B cell (primary cell): Measurements from ENCODE around the gene SLC6A18. TPM values are rescaled to one million over a fixed set of nuclear protein-coding genes. Genes with fewer than 3 reads are reported as not detected.

Source experiments
- ATAC-seq: fragments of 200-7000 bp; cut with Tn5 transposase; one replicate; pipeline ENCODE4 v1.10.0; 2021; ENCODE audit warnings: low read depth, mild to moderate bottlenecking, moderate number of reproducible peaks, moderate library complexity
- CTCF ChIA-PET: fragments of 350-600 bp; sonication (Branson Sonifier 250); formaldehyde crosslinking; loops from one replicate; lab custom pipeline; 2021; ENCODE audit warnings: antibody characterized with exemption, inconsistent platforms; lab: Charles Lee
- POLR2A ChIA-PET: fragments of 350-600 bp; sonication (Branson Sonifier 250); formaldehyde crosslinking; loops from one replicate; lab custom pipeline; 2021; ENCODE audit warnings: antibody characterized with exemption; lab: Charles Lee
- DNase-seq: peaks from one replicate; pipeline ENCODE4 v3.0.0; 2013
- H2AFZ ChIP-seq: 2 replicates; pipeline ENCODE4 v1.6.1; 2012; ENCODE audit warnings: mild to moderate bottlenecking, low read depth, low read length; ENCODE audit not compliant: insufficient read depth, poor library complexity, severe bottlenecking
- H3K27ac ChIP-seq, 2 donors: 1 replicate in 1 of 2; 2 replicates in 1 of 2; pipeline ENCODE4 v1.5.1; 2012 to 2013; ENCODE audit warnings: low read length in 2 of 2, mild to moderate bottlenecking in 2 of 2, moderate library complexity in 1 of 2
- H3K27me3 ChIP-seq, 4 experiments: fragments of 200-600 bp in 1 of 4; sonication (generic) in 1 of 4; replicated peaks in 1 of 4; 1 replicate in 2 of 4; 2 replicates in 2 of 4; pipeline versions ENCODE4 v1.6.1 to v1.7.0; 2013 to 2016; ENCODE audit warnings: low read length in 3 of 4, mild to moderate bottlenecking in 2 of 4, mixed read lengths in 1 of 4, moderate library complexity in 1 of 4; ENCODE audit not compliant: insufficient read depth in 4 of 4, control insufficient read depth in 3 of 4; ENCODE audit errors: control extremely low read depth in 1 of 4
- H3K36me3 ChIP-seq, 2 experiments: replicated peaks in 1 of 2; 1 replicate in 1 of 2; 2 replicates in 1 of 2; pipeline versions ENCODE4 v1.6.1 to v1.7.1; 2013; ENCODE audit warnings: low read length in 1 of 2; ENCODE audit not compliant: insufficient read depth in 2 of 2, control insufficient read depth in 1 of 2; ENCODE audit errors: control extremely low read depth in 1 of 2, extremely low read depth in 1 of 2
- H3K4me1 ChIP-seq, 2 donors: fragments of 200-600 bp in 1 of 2; sonication (generic) in 1 of 2; 1 replicate in 1 of 2; 2 replicates in 1 of 2; pipeline versions ENCODE4 v1.5.1 to v1.6.1; 2013 to 2017; ENCODE audit warnings: low read length in 2 of 2; ENCODE audit not compliant: control insufficient read depth in 2 of 2, insufficient read depth in 2 of 2
- H3K4me2 ChIP-seq: replicated peaks from 2 replicates; pipeline ENCODE3; 2012; ENCODE audit warnings: mild to moderate bottlenecking, low read depth, low read length; ENCODE audit not compliant: poor library complexity, severe bottlenecking
- H3K4me3 ChIP-seq, 5 experiments: fragments of 200-600 bp in 1 of 5; sonication (generic) in 1 of 5; 1 replicate in 3 of 5; 2 replicates in 2 of 5; pipeline versions ENCODE4 v1.5.1 to v1.7.0; 2011 to 2016; ENCODE audit warnings: low read length in 4 of 5, mild to moderate bottlenecking in 4 of 5, low read depth in 2 of 5, control low read depth in 1 of 5, moderate library complexity in 1 of 5; ENCODE audit not compliant: insufficient read depth in 1 of 5; ENCODE audit errors: control extremely low read depth in 1 of 5, extremely low read depth in 1 of 5
- H3K79me2 ChIP-seq: fragments of 200-600 bp; sonication (generic); one replicate; pipeline ENCODE4 v1.6.0; 2016; ENCODE audit warnings: low read length; ENCODE audit not compliant: control insufficient read depth, insufficient read depth
- H3K9ac ChIP-seq: fragments of 200-600 bp; sonication (generic); 2 replicates; pipeline ENCODE4 v1.6.1; 2017; ENCODE audit warnings: mild to moderate bottlenecking, low read length, moderate library complexity
- H3K9me3 ChIP-seq, 3 donors: one replicate each; pipeline versions ENCODE4 v1.6.1 to v1.7.1; 2013; ENCODE audit warnings: low read length in 2 of 3; ENCODE audit not compliant: control insufficient read depth in 2 of 3, insufficient read depth in 1 of 3; ENCODE audit errors: control extremely low read depth in 1 of 3
- H4K20me1 ChIP-seq: 2 replicates; pipeline ENCODE4 v1.6.0; 2012; ENCODE audit warnings: mild to moderate bottlenecking, low read length; ENCODE audit not compliant: insufficient read depth, control insufficient read depth, poor library complexity, severe bottlenecking
- H3K27ac Mint-ChIP-seq: one replicate; pipeline ENCODE4 v1.8.0; 2021; ENCODE audit warnings: mixed read lengths
- H3K27me3 Mint-ChIP-seq: one replicate; pipeline ENCODE4 v1.8.0; 2021; ENCODE audit warnings: mixed read lengths
- H3K4me1 Mint-ChIP-seq: one replicate; pipeline ENCODE4 v1.8.0; 2021; ENCODE audit warnings: mixed read lengths
- H3K4me3 Mint-ChIP-seq: one replicate; pipeline ENCODE4 v1.8.0; 2021; ENCODE audit warnings: mixed read lengths
- H3K9me3 Mint-ChIP-seq: one replicate; pipeline ENCODE4 v1.8.0; 2022; ENCODE audit warnings: mixed read lengths; ENCODE audit not compliant: insufficient read depth
- EZH2 ChIP-seq: IDR thresholded peaks from 2 replicates; pipeline ENCODE4 v1.6.1; 2012; ENCODE audit warnings: borderline replicate concordance, low read depth, mild to moderate bottlenecking, moderate library complexity, low read length; ENCODE audit not compliant: insufficient read depth, poor library complexity, severe bottlenecking
- WGBS: methylation state at CpG from one replicate; pipeline ENCODE4 v1.1.5; 2013; ENCODE audit warnings: missing lambda C conversion rate; ENCODE audit not compliant: insufficient coverage; 5-methylcytosine and 5-hydroxymethylcytosine counted together
- intact Hi-C: fragments of 100-400 bp; cut with micrococcal nuclease; formaldehyde crosslinking; loops from one replicate; pipeline ENCODE4 v1.10.0; 2022
- polyA plus RNA-seq: library from polyadenylated mRNA; depleted of rRNA; stranded (reverse); fragments of >200 nt; gene quantifications from 2 replicates; pipeline ENCODE4 v1.2.3, GENCODE V29; 2012
- total RNA-seq, 2 donors: library from RNA; stranded (reverse); fragments of 120-200 nt in 1 of 2; gene quantifications; 1 replicate in 1 of 2; 2 replicates in 1 of 2; pipeline versions ENCODE4 v1.2.3 to v1.2.4, GENCODE V29; 2013 to 2022
- TF ChIP-seq, protein P1 (sequence below): fragments of 200-600 bp; IDR thresholded peaks from one replicate; pipeline ENCODE4 v1.8.0; 2022; ENCODE audit warnings: antibody characterized with exemption, mild to moderate bottlenecking

SLC6A18 gene
- total and polyA plus RNA-seq, 2 donors (not counting 1 experiment from before 2014, with no cell fraction given), result not detected

GRCh38 chr5:1221721-1222120, 3.5 kb upstream of the SLC6A18 start:
- no peak overlapping the region for H3K27ac Mint-ChIP-seq
- no peak for DNase-seq
- H2AFZ ChIP-seq, result no peak overlapping the region
- ChIA-PET CTCF (no interaction called here), POLR2A (no interaction called here)
- H3K27me3 Mint-ChIP-seq, result peaks cover 6% of the 10 kb centered on the region
- H3K9me3 ChIP-seq, result peaks cover 0 to 2% (median 0%) of the 10 kb centered on the region in 3 donors
- TF ChIP-seq, protein P1, sequence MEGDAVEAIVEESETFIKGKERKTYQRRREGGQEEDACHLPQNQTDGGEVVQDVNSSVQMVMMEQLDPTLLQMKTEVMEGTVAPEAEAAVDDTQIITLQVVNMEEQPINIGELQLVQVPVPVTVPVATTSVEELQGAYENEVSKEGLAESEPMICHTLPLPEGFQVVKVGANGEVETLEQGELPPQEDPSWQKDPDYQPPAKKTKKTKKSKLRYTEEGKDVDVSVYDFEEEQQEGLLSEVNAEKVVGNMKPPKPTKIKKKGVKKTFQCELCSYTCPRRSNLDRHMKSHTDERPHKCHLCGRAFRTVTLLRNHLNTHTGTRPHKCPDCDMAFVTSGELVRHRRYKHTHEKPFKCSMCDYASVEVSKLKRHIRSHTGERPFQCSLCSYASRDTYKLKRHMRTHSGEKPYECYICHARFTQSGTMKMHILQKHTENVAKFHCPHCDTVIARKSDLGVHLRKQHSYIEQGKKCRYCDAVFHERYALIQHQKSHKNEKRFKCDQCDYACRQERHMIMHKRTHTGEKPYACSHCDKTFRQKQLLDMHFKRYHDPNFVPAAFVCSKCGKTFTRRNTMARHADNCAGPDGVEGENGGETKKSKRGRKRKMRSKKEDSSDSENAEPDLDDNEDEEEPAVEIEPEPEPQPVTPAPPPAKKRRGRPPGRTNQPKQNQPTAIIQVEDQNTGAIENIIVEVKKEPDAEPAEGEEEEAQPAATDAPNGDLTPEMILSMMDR, result no peak
- no peak for TF ChIP-seq EZH2
- no peaks in the 10 kb centered on the region for H3K79me2 ChIP-seq
- H3K9ac ChIP-seq, result no peak overlapping the region
- intact Hi-C loops, result no loop called here
- no peak overlapping the region for H3K4me3 Mint-ChIP-seq
- H3K27ac ChIP-seq, result no peak overlapping the region
- H3K27me3 ChIP-seq, result no peaks in the 10 kb centered on the region
- H4K20me1 ChIP-seq, result no peaks in the 10 kb centered on the region
- no peaks in the 10 kb centered on the region for H3K9me3 Mint-ChIP-seq
- H3K4me3 ChIP-seq, result no peak overlapping the region
- H3K4me2 ChIP-seq, result no peak overlapping the region
- no peaks in the 10 kb centered on the region for H3K4me1 Mint-ChIP-seq
- no peaks in the 10 kb centered on the region for H3K36me3 ChIP-seq
- no peak for ATAC-seq
- WGBS, result 93% methylated on average over 9 of the region's 10 CpGs
- H3K4me1 ChIP-seq, result no peaks in the 10 kb centered on the region

DNA sequence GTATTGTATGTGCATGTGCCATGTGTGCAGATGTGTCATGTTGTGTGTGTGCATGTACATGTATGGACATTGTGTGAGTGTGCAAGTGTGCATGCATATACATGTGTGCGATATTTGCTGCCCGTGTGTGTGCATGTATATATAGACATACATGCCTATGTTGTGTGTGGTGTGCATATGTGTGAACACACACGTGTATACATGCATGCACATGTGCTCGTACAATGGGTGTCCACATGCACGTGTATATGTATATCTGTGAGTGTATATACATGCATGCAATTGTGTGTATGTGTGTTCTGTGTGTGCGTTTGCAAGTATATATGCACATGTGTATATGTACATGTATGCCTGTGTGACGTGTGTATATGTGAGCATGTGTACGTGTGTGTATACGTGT, 3.0 kb upstream of the SLC6A18 start:
- ChIA-PET POLR2A (no interaction called here), CTCF (no interaction called here)
- H3K4me3 ChIP-seq, result no peak overlapping the region
- H3K4me3 Mint-ChIP-seq, result no peak overlapping the region
- H3K9ac ChIP-seq, result no peak overlapping the region
- no peaks in the 10 kb centered on the region for H3K27me3 ChIP-seq
- H3K4me1 Mint-ChIP-seq, result no peaks in the 10 kb centered on the region
- no peak overlapping the region for H2AFZ ChIP-seq
- H3K79me2 ChIP-seq, result no peaks in the 10 kb centered on the region
- H3K4me1 ChIP-seq, result no peaks in the 10 kb centered on the region
- no peak for ATAC-seq
- 98% methylated on average over 9 of the region's 9 CpGs for WGBS
- intact Hi-C loops, result no loop called here
- H3K9me3 Mint-ChIP-seq, result no peaks in the 10 kb centered on the region
- TF ChIP-seq, protein P1, result no peak
- no peak for TF ChIP-seq EZH2
- no peaks in the 10 kb centered on the region for H3K9me3 ChIP-seq
- H3K4me2 ChIP-seq, result no peak overlapping the region
- DNase-seq, result no peak
- H3K27ac Mint-ChIP-seq, result no peak overlapping the region
- peaks cover 6% of the 10 kb centered on the region for H3K27me3 Mint-ChIP-seq
- no peaks in the 10 kb centered on the region for H4K20me1 ChIP-seq
- H3K27ac ChIP-seq, result no peak overlapping the region
- no peaks in the 10 kb centered on the region for H3K36me3 ChIP-seq
